Germinal center (tissue), 1 donor: ENCODE data around the gene OR5T2.
"Not testable (repeated sequence)": the region's sequence is repeated elsewhere in the genome, so short reads cannot be mapped to it uniquely, and the experiment has no call there.

Source experiments
- DNase-seq: peaks from one replicate; pipeline ENCODE4 v3.0.0; 2012; ENCODE audit warnings: mixed read lengths, low spot score

The OR5T2 gene

GRCh38 chr11:56234155-56234554, at the start of gene OR5T2:
Gene OR5T2 (minus strand): TSS chr11:56234255. CDS start chr11:56233062, 1,193 bp downstream.
- DNase-seq = no peak

- no peak for DNase-seq
These were observed 39.8 kb upstream of the OR5T2 start, which contains the start of gene OR5T1 for GRCh38 chr11:56273854-56274253. Gene OR5T1 (plus strand): TSS chr11:56274154. CDS start chr11:56275639, 1,485 bp downstream.

DNA sequence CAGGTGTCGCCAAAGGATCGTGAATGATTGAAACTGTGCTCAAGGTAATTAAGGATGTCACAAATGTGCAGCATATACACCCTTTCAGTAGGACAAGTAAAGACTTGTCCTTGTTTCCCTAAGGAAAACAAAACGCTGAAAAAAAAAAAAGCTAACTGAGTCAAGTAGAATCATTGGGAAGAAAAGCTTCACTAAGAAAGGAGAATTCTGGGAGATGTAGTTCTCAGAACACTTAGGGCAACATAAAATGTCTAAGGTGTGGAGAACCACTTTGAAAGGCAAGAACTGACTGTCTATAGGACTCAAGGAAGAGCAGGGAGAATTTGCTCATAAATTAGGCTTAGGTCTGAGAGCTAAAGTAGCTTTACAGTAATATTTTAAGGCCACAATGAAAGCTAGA, 37.0 kb upstream of the OR5T2 start:
- DNase-seq = no peak

- DNase-seq = no peak
These were observed 17.9 kb upstream of the OR5T2 start, which contains the start of gene OR5T3 for GRCh38 chr11:56251954-56252353. Gene OR5T3 (plus strand): TSS chr11:56252254. CDS start chr11:56252254, 0 bp downstream.

DNA sequence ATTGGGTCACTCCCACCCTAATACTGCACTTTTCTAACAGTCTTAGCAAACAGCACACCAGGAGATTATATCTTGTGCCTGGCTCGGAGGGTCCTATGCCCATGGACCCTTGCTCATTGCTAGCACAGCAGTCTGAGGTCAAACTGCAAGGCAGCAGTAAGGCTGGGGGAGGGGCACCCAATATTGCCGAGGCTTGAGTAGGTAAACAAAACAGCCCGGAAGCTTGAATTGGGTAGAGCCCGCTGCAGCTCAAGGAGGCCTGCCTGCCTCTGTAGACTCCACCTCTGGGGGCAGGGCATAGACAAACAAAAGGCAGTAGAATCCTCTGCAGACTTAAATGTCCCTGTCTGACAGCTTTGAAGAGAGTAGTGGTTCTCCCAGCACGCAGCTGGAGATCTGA, 14.3 kb downstream of the OR5T2 start:
- not testable (repeated sequence) for DNase-seq

DNA sequence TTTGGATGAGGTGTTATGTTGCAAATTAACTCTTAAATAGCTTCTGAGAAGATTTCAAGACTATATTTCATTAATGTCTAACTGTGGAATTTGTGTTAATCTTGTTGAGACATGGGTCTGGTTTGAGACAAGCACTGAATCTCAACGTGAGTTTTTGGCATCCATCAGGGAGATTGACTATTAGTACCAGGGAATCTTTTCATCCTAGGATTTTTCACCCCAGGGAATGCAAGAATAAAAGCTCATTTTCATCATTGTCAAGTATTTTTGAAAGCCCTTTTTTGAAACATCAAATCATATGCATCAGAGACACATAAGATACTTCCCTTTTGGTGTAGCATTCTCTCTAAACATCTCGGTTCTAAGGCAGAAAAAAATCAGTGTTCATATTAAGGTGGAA, 19.5 kb downstream of the OR5T2 start:
- no peak for DNase-seq

GRCh38 chr11:56207790-56208189, 26.3 kb downstream of the OR5T2 start:
- no peak for DNase-seq

- DNase-seq = no peak
These were observed 36.7 kb downstream of the OR5T2 start for GRCh38 chr11:56197367-56197766.

DNA sequence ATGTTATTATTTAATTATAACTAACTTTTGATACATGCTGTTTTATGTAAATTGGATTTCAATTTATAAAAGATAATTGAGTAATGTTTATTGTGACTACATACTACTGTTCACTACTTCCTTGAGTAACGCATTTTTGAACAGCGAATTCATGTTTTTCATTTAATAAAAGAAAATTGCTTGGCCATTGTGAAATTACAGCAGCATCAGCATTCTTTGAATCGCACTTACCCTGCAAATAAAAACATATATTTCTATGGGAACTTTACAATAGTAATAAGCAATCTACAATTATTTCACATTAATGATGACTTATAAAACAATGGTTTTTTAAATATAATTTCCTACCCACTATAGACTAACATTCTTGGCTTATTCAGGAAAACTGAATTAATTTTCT, 37.4 kb downstream of the OR5T2 start:
- DNase-seq = no peak

- no peak for DNase-seq
These were observed 45.5 kb downstream of the OR5T2 start for GRCh38 chr11:56188602-56189001.

GRCh38 chr11:56183459-56183858, 50.6 kb downstream of the OR5T2 start:
- DNase-seq = no peak
